Measurements from ENCODE around the gene WDR27.

Gene WDR27

GRCh38 chr6:169640351-169640852 is 61.4 kb downstream of the WDR27 start:
- peaks cover 6% of the 10 kb centered on the region for H3K36me3 ChIP-seq (ENCODE audit: insufficient read depth, low read length)
- H3K4me1 ChIP-seq (ENCODE audit: insufficient read depth, low read length), result no peaks in the 10 kb centered on the region
- H3K4me3 ChIP-seq (ENCODE audit: low read length), result no peak overlapping the region
- H2AFZ ChIP-seq (ENCODE audit: low read depth, low read length), result no peak overlapping the region
- no peaks in the 10 kb centered on the region for H3K9me3 ChIP-seq (ENCODE audit: low read length)
- H3K27me3 ChIP-seq (ENCODE audit: insufficient read depth, low read length), result no peaks in the 10 kb centered on the region

- no peak overlapping the region for H2AFZ ChIP-seq (ENCODE audit: low read depth, low read length)
- H3K36me3 ChIP-seq (ENCODE audit: insufficient read depth, low read length), result peaks cover 6% of the 10 kb centered on the region
- H3K9me3 ChIP-seq (ENCODE audit: low read length), result no peaks in the 10 kb centered on the region
- no peaks in the 10 kb centered on the region for H3K27me3 ChIP-seq (ENCODE audit: insufficient read depth, low read length)
- no peaks in the 10 kb centered on the region for H3K4me1 ChIP-seq (ENCODE audit: insufficient read depth, low read length)
- H3K4me3 ChIP-seq (ENCODE audit: low read length), result no peak overlapping the region
Measured at GRCh38 chr6:169639653-169640278, 62.1 kb downstream of the WDR27 start.

DNA sequence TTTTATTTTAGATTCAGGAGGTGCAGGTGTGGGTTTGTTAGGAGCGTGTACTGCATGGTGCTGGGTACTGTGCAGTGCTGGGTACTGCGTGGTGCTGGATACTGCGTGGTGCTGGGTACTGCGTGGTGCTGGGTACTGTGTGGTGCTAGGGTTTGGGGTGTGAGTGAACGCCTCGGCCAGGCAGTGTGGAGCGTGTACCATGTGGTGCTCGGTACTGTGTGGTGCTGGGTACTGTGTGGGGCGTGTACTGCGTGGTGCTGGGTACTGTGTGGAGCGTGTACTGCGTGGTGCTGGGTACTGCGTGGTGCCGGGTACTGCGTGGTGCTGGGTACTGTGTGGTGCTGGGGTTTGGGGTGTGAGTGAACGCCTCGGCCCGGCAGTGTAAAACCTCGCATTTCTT is 62.9 kb downstream of the WDR27 start:
- H3K9me3 ChIP-seq (ENCODE audit: low read length), result no peaks in the 10 kb centered on the region
- H2AFZ ChIP-seq (ENCODE audit: low read depth, low read length), result no peak overlapping the region
- H3K4me3 ChIP-seq (ENCODE audit: low read length), result no peak overlapping the region
- H3K27me3 ChIP-seq (ENCODE audit: insufficient read depth, low read length), result no peaks in the 10 kb centered on the region
- peaks cover 9% of the 10 kb centered on the region for H3K36me3 ChIP-seq (ENCODE audit: insufficient read depth, low read length)
- no peaks in the 10 kb centered on the region for H3K4me1 ChIP-seq (ENCODE audit: insufficient read depth, low read length)

DNA sequence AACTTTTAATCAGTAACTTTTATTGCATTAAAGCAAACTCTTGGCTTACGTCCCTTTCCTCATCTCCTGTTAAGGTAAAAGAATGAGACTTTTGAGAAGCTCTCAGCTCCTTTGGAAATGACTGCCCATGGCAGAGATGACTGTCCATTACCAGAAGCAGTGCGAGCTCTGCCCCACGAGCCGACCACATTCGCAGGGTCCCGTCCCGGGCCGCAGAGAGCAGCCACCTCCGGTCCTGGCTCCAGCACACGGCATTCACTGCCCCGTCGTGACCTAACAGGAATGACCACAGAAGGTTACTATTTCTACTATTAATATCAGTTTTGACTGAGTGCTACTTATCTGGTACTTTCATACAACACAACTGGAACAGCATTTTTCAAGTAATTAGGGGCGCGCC is 63.4 kb downstream of the WDR27 start:
- H3K27me3 ChIP-seq (ENCODE audit: insufficient read depth, low read length), result no peaks in the 10 kb centered on the region
- H3K4me1 ChIP-seq (ENCODE audit: insufficient read depth, low read length), result no peaks in the 10 kb centered on the region

DNA sequence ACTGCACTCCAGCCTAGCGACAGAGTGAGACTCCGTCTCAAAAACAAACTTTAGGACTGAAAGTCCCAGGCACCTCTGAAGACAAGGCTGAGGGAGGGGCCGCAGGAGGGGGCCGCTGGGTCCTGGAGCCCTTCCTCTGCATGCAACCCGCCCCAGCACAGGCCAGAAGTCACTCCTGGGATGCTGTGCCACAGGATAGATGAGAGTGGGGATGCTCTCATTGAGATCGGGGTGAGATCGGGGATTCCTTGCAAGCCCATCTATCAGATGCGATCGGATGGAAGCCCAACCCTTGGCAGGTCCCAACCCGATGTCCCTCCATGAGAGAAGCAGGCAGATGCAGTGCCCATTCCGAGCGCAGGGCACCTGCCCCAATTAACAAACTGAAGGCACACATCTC is 66.5 kb downstream of the WDR27 start:
- no peaks in the 10 kb centered on the region for H3K4me1 ChIP-seq (ENCODE audit: insufficient read depth, low read length)
- no peaks in the 10 kb centered on the region for H3K27me3 ChIP-seq (ENCODE audit: insufficient read depth, low read length)
- no peak overlapping the region for H2AFZ ChIP-seq (ENCODE audit: low read depth, low read length)
- no peak overlapping the region for H3K4me3 ChIP-seq (ENCODE audit: low read length)
- H3K9me3 ChIP-seq (ENCODE audit: low read length), result no peaks in the 10 kb centered on the region
- peaks cover 22% of the 10 kb centered on the region for H3K36me3 ChIP-seq (ENCODE audit: insufficient read depth, low read length)

More for the DNA sequence above, 63.4 kb downstream of the WDR27 start:
- Histone ChIP-seq H3K4me3 (ENCODE audit: low read length) (no peak overlapping the region), H2AFZ (ENCODE audit: low read depth, low read length) (no peak overlapping the region), H3K36me3 (ENCODE audit: insufficient read depth, low read length) (peaks cover 13% of the 10 kb centered on the region), H3K9me3 (ENCODE audit: low read length) (no peaks in the 10 kb centered on the region)

DNA sequence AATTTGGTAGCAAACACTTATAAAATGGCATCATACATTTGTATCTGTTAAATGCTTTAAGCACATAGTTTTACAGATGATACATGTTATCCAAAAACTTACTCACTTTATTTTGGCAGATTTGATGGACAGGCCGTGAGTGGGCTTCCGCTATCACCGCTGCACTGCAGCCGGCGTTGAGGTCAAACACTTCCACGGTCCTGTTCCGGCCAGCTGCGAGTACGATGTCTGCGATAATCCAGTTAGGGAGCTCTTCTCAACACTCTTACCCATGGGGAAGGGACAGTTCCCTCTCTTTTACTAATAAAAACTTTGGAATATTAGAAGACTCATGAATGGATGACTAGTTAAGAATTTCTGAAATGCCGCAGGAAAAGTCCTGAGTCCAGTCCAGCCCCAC is 69.0 kb downstream of the WDR27 start:
- H2AFZ ChIP-seq (ENCODE audit: low read depth, low read length), result no peak overlapping the region
- H3K4me1 ChIP-seq (ENCODE audit: insufficient read depth, low read length), result no peaks in the 10 kb centered on the region
- no peaks in the 10 kb centered on the region for H3K27me3 ChIP-seq (ENCODE audit: insufficient read depth, low read length)
- H3K4me3 ChIP-seq (ENCODE audit: low read length), result no peak overlapping the region
- H3K36me3 ChIP-seq (ENCODE audit: insufficient read depth, low read length), result peaks cover 25% of the 10 kb centered on the region
- H3K9me3 ChIP-seq (ENCODE audit: low read length), result no peaks in the 10 kb centered on the region

- Histone ChIP-seq H2AFZ (ENCODE audit: low read depth, low read length) (no peak overlapping the region), H3K4me3 (ENCODE audit: low read length) (no peak overlapping the region), H3K9me3 (ENCODE audit: low read length) (peaks cover 2% of the 10 kb centered on the region), H3K27me3 (ENCODE audit: insufficient read depth, low read length) (no peaks in the 10 kb centered on the region), H3K4me1 (ENCODE audit: insufficient read depth, low read length) (no peaks in the 10 kb centered on the region), H3K36me3 (ENCODE audit: insufficient read depth, low read length) (peaks cover 38% of the 10 kb centered on the region)
Measured at GRCh38 chr6:169629256-169629655, 72.6 kb downstream of the WDR27 start.

- H2AFZ ChIP-seq (ENCODE audit: low read depth, low read length), result no peak overlapping the region
- H3K27me3 ChIP-seq (ENCODE audit: insufficient read depth, low read length), result no peaks in the 10 kb centered on the region
- H3K9me3 ChIP-seq (ENCODE audit: low read length), result peaks cover 8% of the 10 kb centered on the region
- no peaks in the 10 kb centered on the region for H3K4me1 ChIP-seq (ENCODE audit: insufficient read depth, low read length)
- H3K36me3 ChIP-seq (ENCODE audit: insufficient read depth, low read length), result peaks cover 32% of the 10 kb centered on the region
- H3K4me3 ChIP-seq (ENCODE audit: low read length), result no peak overlapping the region
Measured at GRCh38 chr6:169627736-169628607, 73.9 kb downstream of the WDR27 start.

GRCh38 chr6:169626649-169627048 is 75.2 kb downstream of the WDR27 start:
- Histone ChIP-seq H3K9me3 (ENCODE audit: low read length) (peaks cover 8% of the 10 kb centered on the region), H3K27me3 (ENCODE audit: insufficient read depth, low read length) (no peaks in the 10 kb centered on the region), H3K4me3 (ENCODE audit: low read length) (no peak overlapping the region), H3K36me3 (ENCODE audit: insufficient read depth, low read length) (peaks cover 26% of the 10 kb centered on the region), H3K4me1 (ENCODE audit: insufficient read depth, low read length) (no peaks in the 10 kb centered on the region), H2AFZ (ENCODE audit: low read depth, low read length) (no peak overlapping the region)

- Histone ChIP-seq H3K36me3 (ENCODE audit: insufficient read depth, low read length) (peaks cover 26% of the 10 kb centered on the region), H3K27me3 (ENCODE audit: insufficient read depth, low read length) (no peaks in the 10 kb centered on the region), H3K4me1 (ENCODE audit: insufficient read depth, low read length) (no peaks in the 10 kb centered on the region), H3K9me3 (ENCODE audit: low read length) (peaks cover 8% of the 10 kb centered on the region), H3K4me3 (ENCODE audit: low read length) (no peak overlapping the region), H2AFZ (ENCODE audit: low read depth, low read length) (no peak overlapping the region)
Measured at GRCh38 chr6:169626169-169626568, 75.7 kb downstream of the WDR27 start.

DNA sequence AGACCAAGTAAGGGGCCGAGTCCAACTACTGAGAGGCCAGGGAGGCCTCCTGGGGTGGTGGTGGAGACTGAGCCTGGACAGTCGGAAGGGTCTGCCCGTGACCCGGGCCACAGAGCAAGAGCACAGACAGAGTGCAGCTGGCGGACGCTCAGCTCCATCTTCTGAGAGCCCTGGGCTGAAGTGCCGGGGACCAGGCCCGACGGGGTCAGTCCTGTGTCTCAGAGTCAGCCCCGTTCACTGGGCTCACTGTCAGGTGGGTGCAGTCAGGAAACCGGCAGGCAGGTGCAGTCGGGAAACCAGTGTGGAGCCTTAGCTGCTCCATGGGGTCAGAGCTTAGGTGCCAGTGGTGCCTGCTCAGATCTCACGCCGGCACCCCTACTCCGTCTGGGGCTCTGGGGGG is 76.5 kb downstream of the WDR27 start:
- peaks cover 26% of the 10 kb centered on the region for H3K36me3 ChIP-seq (ENCODE audit: insufficient read depth, low read length)
- no peak overlapping the region for H2AFZ ChIP-seq (ENCODE audit: low read depth, low read length)
- H3K4me1 ChIP-seq (ENCODE audit: insufficient read depth, low read length), result no peaks in the 10 kb centered on the region
- H3K4me3 ChIP-seq (ENCODE audit: low read length), result no peak overlapping the region
- no peaks in the 10 kb centered on the region for H3K27me3 ChIP-seq (ENCODE audit: insufficient read depth, low read length)
- peaks cover 8% of the 10 kb centered on the region for H3K9me3 ChIP-seq (ENCODE audit: low read length)

- Histone ChIP-seq H3K9me3 (ENCODE audit: low read length) (peaks cover 8% of the 10 kb centered on the region), H2AFZ (ENCODE audit: low read depth, low read length) (no peak overlapping the region), H3K36me3 (ENCODE audit: insufficient read depth, low read length) (peaks cover 26% of the 10 kb centered on the region), H3K27me3 (ENCODE audit: insufficient read depth, low read length) (no peaks in the 10 kb centered on the region), H3K4me1 (ENCODE audit: insufficient read depth, low read length) (peaks cover 6% of the 10 kb centered on the region), H3K4me3 (ENCODE audit: low read length) (no peak overlapping the region)
Measured at GRCh38 chr6:169624785-169625184, 77.0 kb downstream of the WDR27 start.

GRCh38 chr6:169623975-169624374 is 77.9 kb downstream of the WDR27 start:
- Histone ChIP-seq H3K27me3 (ENCODE audit: insufficient read depth, low read length) (no peaks in the 10 kb centered on the region), H3K36me3 (ENCODE audit: insufficient read depth, low read length) (peaks cover 26% of the 10 kb centered on the region), H3K4me1 (ENCODE audit: insufficient read depth, low read length) (peaks cover 13% of the 10 kb centered on the region), H3K4me3 (ENCODE audit: low read length) (no peak overlapping the region), H3K9me3 (ENCODE audit: low read length) (peaks cover 8% of the 10 kb centered on the region), H2AFZ (ENCODE audit: low read depth, low read length) (no peak overlapping the region)
